Lung microvascular endothelial cell (primary cell): ENCODE data around the gene MMP10. TPM values are rescaled to one million over a fixed set of nuclear protein-coding genes. Genes with fewer than 3 reads are reported as not detected.

Source experiments
- DNase-seq, 2 donors: peaks; one replicate each; pipeline versions ENCODE4 v3.0.0 to v3.0.0-alpha.2; 2010; ENCODE audit warnings: low read depth in 2 of 2
- total RNA-seq: library from RNA; depleted of rRNA; stranded (reverse); fragments of >200 nt; gene quantifications from 2 replicates; pipeline ENCODE4 v1.2.1, GENCODE V29; 2014

Gene MMP10
- total RNA-seq, 1 donor from 2014 or later = 0.60 TPM

DNA sequence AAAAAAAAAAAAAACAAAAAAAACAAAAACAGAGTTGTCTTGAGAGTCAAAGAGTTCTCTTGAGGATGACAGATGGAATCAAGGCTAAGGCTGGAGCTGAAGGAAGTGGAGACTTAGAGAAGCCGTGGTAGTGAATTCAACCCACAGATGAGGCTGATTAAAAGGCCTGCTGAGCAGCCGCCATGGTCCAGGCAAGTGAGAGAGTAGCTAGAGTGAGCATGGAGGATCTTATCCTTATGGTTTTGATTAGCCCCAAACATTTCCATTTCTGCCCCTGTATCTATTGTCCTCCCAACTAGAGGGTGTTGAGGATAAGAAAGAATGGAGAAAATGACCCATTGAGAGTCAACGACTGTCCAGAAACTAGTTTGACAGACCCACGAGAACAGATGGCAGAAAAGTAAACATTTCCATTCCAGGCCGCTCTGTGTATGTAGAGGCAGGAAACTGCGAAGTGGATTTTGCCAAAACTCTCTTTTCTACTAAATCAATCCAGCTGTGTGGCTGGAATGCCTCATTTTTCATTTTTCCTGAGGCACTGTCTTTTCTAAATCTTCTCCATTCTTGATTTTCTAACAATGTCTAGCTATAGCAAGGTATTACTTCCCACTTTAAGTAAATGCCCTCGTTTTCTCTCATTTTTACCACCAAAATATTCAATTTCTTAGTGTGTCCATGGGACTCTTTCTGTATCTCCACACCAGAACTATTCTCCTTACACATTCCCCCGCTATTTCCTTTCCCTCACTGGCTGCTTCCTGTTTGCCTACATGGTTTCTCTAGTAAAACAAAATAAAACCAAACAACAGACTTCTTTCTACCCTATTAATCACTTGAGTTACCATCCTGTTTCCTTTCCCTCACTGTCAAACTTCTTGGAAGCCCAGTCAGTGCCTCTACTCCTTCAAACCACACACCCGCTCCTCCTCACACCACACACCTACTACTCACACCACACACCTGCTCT is 50.3 kb downstream of the MMP10 start:
- DNase-seq = peak; percentile 71 to 95

DNA sequence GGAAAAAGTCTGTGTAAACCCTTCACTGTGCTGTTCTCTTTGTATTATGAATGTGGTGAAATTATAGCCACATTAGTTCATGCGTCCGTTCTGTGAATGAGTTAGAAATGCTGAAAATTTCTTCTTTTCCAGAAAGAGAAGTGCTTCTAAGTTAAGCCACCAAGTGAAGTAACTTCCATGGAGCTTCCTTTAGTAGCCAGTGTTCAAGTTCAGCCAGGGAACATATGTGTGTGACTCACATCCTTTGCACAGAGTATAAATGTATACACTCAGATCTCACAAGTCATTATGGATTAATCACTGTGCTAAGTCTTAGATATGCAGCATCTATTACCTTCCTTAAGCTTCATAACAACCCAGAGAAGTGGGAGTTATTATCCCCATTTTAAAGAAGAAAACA is 52.5 kb downstream of the MMP10 start:
- DNase-seq = peak; percentile 8 to 94

DNA sequence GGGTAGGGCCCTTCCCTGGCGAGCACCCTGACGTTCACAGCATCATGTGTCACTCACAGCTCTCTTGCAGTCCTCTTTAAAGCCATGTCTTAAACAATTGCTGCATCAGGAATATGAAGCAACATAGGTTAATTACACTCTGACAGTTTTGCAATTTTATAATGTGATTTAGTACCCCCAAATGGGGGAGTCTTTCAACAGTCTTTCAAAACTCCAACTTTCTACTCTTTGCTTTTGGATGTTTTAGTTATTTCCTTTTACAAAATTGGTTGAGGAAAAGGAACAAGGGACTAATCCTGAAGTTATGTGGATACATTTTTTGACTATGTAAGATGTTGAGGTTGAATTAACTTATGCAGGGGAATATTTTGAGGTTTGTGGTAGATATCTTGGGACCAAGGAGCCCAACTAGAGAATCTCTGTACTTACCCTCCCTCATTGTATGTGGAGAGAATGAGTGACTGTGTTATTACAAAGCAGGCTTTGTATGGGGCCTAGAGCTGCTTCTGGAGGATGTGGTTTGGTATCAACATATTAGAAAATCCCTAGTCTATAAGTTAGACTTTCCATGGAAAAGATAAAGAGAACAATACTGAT is 55.4 kb downstream of the MMP10 start, which contains the start of gene MMP8:
Gene MMP8 (minus strand): TSS at position 51 of the 597 bp plus-strand sequence. CDS start 99 bp downstream, outside the sequence.
- no peak for DNase-seq

DNA sequence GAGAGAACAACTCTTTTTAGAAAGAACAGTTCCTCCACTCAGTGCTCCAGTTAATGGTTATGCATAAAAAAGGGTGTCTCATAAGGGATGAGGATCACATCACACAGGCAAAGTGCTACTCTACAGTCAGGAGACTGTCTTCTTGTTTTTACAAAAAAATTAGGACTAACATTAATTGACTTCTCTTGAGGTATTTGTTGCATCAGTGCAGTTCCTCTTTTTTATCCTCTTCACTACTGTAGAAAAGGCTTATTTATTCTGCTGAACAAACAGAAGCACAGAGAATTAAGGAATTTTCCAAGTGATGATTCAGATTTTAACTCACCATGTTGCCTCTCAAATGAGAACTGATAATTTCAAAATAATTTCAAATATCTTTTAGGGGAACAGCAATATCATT is 57.6 kb downstream of the MMP10 start:
- no peak for DNase-seq

Other genes with a start within 250 kb of the MMP10 start
- 0.20 and 10.0 TPM in 2 replicates for gene MMP7, start 249.9 kb downstream of the MMP10 start, total RNA-seq
- not detected in 2 replicates for gene MMP20, start 155.3 kb downstream of the MMP10 start, total RNA-seq
- not detected in 2 replicates for gene MMP27, start 74.9 kb downstream of the MMP10 start, total RNA-seq
- gene MMP8, start 55.7 kb downstream of the MMP10 start, total RNA-seq = not detected in 2 replicates
- gene MMP1, start 17.5 kb upstream of the MMP10 start, total RNA-seq = 28.4 and 326 TPM in 2 replicates
- gene MMP3, start 63.0 kb upstream of the MMP10 start, total RNA-seq = not detected in 2 replicates
- not detected in 2 replicates for gene MMP12, start 94.4 kb upstream of the MMP10 start, total RNA-seq
- not detected in 2 replicates for gene MMP13, start 175.1 kb upstream of the MMP10 start, total RNA-seq